ENCODE measurements around the gene ARFRP1.
"Not testable (repeated sequence)": the region's sequence is repeated elsewhere in the genome, so short reads cannot be mapped to it uniquely, and the experiment has no call there.

Gene ARFRP1

DNA sequence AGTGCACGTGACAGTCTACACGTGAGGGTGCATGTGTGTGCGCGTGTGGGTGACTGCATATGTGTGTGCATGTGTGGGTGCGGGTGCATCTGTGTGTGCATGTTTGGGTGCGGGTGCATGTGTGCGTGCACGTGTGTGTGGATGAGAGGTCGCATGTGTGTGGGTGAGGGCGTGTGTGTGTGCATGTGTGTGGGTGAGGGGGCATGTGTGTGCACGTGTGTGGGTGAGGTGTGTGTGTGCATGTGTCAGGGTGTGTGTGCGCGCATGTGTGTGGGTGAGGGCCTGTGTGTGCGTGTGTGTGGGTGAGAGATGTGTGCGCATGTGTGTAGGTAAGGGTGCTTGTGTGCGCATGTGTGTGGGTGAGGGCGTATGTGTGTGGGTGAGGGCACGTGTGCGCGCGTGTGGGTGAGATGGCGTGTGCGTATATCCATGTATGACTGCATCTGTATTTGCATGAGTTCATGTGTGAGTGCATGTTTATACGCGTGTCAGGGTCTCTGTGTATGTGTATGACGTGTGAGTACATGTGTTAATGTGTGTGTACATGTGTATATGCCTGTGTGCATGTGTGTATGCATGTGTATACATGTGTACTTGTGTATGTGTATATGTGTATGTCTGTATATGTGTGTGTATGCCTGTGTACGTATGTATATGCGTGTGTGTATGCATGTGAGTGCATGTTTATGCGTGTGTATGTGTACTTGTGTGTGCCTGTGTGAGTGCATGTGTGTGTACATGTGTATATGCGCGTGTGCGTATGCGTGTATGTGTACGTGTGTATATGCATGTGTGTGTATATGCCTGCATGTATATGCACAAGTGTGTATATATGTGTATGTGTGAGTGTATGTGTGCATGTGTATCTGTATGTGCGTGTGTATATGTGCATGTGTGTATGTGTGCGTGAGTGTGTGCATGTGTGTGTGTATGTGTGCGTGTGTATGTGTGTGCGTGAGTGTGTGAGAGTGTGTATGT lies 24.6 kb upstream of the ARFRP1 start:
- DNase-seq, result no peak

DNA sequence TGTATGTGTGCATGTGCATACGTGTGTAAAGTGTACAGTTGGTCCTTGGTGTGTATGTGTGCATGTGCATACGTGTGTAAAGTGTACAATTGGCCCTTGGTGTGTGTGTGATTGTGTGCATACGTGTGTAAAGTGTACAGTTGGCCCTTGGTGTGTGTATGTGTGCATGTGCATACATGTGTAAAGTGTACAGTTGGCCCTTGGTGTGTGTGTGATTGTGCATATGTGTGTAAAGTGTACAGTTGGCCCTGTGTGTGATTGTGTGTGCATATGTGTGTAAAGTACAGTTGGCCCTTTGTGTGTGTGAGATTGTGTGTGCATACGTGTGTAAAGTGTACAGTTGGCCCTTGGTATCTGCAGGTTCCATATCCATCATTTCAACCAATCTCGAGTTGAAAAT lies 23.6 kb upstream of the ARFRP1 start:
- no peak for DNase-seq

DNA sequence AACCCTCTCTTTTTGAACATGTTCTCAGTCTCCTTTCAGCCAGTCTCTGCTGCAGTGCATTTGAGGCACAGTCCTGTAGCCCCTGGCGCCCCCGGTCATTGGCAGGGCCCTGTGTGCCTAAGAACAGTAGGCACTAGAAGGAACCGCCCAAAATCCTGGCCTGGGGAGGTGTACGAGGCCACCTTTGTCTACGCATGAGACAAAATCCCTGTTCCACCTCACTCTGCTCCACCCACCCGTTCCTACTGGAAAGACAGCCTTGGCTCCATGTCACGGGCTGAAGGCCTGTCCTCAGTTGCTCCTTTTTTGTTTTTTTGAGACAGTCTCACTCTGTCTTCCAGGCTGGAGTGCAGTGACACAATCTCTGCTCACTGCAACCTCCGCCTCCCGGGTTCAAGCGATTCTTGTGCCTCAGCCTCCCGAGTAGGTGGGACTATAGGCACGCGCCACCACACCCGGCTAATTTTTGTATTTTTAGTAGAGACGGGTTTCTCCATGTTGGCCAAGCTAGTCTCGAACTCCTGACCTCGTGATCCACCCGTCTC lies 22.5 kb upstream of the ARFRP1 start:
- not testable (repeated sequence) for DNase-seq

DNA sequence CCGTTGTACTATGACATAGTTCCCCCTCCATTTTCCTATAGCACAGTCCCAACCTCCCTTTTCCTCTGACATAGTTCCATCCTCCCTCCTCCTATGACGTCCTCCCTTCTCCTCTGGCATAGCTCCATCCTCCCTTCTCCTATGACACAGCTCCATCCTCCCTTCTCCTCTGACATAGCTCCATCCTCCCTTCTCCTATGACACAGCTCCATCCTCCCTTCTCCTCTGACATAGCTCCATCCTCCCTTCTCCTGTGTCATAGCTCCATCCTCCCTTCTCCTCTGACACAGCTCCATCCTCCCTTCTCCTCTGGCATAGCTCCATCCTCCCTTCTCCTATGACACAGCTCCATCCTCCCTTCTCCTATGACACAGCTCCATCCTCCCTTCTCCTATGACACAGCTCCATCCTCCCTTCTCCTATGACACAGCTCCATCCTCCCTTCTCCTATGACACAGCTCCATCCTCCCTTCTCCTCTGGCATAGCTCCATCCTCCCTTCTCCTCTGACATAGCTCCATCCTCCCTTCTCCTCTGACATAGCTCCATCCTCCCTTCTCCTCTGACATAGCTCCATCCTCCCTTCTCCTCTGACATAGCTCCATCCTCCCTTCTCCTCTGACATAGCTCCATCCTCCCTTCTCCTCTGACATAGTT lies 15.3 kb upstream of the ARFRP1 start:
- not testable (repeated sequence) for DNase-seq

GRCh38 chr20:63718996-63719395 lies 11.2 kb upstream of the ARFRP1 start:
- DNase-seq, result no peak

- DNase-seq, result no peak
Measured at GRCh38 chr20:63714858-63715257, 7.1 kb upstream of the ARFRP1 start.

DNA sequence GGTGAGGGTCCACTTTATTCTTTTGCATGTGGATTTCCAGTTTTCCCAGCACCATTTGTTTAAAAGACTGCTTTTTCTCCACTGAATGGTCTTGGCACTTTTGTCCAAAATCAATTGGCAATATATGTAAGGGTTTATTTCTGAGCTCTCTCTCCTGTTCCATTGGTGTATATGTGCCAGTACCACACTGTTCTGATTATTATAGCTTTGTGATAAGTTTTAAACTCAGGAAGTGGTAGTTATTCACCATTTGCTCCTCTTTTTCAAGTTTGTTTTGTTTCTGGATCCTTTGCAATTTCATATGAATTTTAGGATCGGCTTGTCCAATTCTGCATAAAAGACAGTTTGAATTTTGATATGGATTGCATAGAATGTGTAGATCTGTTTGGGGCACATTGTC lies 4.4 kb upstream of the ARFRP1 start:
- DNase-seq, result no peak

DNA sequence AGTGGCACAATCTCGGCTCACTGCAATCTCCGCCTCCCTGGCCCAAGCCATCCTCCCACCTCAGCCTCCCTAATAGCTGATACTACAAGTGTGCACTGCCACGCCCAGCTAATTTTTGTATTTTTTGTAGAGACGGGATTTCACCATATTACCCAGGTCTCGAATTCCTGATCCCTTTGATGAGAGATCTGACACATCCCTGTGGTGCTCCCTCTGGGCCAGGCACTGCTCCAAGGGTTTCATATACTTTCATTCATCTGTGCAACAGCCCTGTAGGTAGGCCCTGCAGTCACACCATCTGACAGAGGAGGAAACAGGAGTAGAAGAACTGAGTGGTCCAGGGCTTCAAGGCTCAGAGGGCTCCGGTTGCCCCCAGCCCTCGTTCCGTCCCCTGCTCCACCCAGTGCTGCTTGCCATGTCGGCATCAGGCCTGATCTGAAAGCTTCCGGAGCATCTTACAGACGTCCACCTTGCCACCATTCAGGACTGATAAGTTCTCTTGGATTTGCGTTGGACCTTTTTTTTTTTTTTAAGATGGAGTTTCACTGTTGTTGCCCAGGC lies 3.4 kb upstream of the ARFRP1 start:
- DNase-seq, result no peak

GRCh38 chr20:63709149-63709527 lies 1.4 kb upstream of the ARFRP1 start:
- DNase-seq, result no peak

DNA sequence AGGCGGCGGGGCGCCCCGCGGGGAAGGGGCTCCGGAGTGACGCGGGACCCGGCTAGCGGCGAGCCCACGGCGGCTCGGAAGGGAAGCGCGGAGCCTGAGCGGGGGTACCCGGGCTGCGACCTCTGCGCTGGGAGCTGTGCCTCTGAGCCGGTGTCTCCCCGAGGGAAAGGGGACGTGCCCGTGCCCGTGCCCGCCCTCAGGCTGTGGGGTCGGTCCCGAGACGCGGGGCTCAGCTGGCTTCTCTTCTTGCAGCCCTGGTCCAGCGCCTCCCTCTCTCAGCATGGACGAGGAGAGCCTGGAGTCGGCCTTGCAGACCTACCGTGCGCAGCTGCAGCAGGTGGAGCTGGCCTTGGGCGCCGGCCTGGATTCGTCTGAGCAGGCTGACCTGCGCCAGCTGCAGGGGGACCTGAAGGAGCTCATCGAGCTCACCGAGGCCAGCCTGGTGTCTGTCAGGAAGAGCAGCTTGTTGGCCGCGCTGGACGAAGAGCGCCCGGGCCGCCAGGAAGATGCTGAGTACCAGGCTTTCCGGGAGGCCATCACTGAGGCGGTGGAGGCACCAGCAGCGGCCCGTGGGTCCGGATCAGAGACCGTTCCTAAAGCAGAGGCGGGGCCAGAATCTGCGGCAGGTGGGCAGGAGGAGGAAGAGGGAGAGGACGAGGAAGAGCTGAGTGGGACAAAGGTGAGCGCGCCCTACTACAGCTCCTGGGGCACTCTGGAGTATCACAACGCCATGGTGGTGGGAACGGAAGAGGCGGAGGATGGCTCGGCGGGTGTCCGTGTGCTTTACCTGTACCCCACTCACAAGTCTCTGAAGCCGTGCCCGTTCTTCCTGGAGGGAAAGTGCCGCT lies 749 bp upstream of the ARFRP1 start:
- no peak for DNase-seq

GRCh38 chr20:63706852-63707557 lies 771 bp downstream of the ARFRP1 start:
- DNase-seq, result peak; percentile 28

DNA sequence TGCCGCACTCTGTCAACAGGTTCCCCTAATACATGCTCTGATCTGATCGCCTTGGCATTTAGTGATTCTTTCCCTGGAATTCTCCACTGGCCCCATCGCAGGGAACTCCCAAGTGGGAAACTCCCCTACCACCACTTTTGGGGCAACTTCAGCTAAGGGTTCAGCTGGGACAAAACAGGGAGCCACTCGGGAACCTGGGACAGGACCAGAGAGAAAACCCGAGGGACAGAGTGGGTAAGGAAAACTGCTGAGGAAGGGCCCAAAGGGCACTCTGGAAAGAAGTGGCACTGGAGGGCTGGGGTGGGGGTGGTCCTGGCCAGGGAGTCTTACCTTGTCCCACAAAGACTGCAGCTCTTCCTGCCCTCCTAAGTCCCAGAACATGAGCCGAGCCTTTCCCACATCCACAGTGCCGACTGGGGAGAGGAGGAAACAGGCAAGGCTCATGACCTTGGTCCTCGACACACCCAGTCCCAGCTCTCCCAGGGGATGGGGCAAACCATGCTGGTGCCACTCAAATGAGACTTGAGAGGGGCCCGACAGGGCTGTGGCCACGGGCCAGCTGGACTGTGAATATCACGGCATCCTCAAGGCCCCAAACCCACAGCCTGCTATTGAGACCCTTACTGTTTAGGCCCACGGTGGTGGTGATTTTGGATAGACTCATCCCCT lies 1.6 kb downstream of the ARFRP1 start:
- DNase-seq, result no peak

DNA sequence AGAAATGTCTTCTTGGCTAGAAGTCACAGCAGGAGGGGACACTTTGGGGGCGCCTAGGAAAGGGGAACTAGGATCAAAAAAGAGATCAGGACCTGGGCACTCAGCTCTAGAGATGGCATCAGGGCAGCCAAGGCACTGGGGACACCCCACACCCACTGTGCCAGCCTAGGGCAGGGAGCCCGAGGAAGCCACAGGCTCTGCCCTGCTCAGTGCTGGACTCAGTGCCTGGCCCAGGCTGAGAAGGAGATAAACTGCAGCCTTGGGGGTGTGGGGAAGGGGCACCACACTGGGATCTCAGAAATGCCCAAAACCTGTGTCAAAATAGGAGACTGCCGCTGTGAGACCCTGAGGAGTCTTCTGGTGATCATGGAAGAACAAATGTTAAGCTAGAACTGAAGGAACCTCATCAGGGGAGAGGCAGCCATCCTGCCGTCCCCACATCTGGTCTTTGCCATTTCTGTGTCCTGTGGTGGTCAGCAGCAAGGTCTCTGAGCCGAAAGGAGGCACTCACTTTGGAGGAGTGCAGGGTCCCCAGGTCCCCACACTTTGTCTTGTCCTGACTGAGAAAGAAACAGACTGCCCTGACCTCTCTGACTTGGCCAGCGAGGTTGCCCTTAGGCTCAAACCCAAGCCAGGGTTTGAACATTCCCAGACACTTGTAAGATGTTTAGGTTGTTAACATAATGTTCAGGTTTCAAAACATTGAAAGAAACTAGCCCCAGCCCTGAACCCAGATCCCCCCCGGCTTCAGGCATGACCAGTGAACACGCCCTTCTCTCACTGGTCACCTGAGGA lies 2.3 kb downstream of the ARFRP1 start:
- no peak for DNase-seq

DNA sequence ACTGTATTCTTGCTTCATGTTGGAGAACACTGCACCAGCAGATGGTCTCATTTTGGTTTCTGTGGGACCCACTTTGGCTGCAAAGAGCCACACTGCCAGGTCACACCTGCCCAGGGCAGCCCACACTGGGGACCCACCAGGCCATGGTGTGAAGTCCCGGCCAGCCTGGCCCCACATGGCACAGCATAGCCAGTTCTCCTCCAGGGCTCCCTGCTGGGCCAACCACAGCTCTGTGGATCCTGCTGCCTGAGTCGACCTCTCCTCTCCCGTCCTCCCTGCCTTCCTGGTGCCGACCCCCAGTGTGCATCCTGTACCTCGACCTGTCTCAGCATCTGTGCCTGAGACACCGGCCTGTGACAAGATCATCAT lies 3.0 kb downstream of the ARFRP1 start:
- no peak for DNase-seq

GRCh38 chr20:63703976-63704748 lies 3.6 kb downstream of the ARFRP1 start:
- no peak for DNase-seq

GRCh38 chr20:63703471-63703975 lies 4.3 kb downstream of the ARFRP1 start:
- DNase-seq, result no peak

- DNase-seq, result no peak
Measured at GRCh38 chr20:63702751-63703470, 4.9 kb downstream of the ARFRP1 start.

GRCh38 chr20:63702036-63702665 lies 5.6 kb downstream of the ARFRP1 start:
- DNase-seq, result no peak

Measured in HCEC 1CT (cell line).